ENCODE results near the gene UBE2H. TPM values are rescaled to one million over a fixed set of nuclear protein-coding genes. Genes with fewer than 3 reads are reported as not detected.
"Not testable (repeated sequence)": the region's sequence is repeated elsewhere in the genome, so short reads cannot be mapped to it uniquely, and the experiment has no call there.

The UBE2H gene
- total RNA-seq, 2 experiments from 2014 or later = 27.9 to 28.3 TPM

DNA sequence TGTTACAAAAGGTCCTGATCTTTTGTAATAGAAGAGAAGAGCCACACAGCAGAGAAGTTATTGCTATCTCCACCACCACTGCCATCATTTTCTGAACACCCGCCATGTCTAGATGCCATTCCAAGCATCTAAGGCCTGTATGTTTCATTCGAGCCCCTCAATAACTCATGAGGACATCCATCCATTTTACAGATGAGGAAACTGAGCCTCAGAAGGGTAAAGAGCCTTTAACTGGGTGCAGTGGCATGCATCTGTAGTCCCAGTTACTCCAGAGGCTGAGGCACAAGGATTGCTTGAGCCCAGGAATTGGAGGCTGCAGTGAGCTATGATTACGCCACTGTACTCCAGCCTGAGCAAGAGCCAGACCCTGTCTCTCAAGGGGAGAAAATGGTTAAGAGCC is 39.3 kb downstream of the UBE2H start:
- CTCF ChIA-PET = no interaction called here
- no peak overlapping the region for H3K27ac Mint-ChIP-seq

DNA sequence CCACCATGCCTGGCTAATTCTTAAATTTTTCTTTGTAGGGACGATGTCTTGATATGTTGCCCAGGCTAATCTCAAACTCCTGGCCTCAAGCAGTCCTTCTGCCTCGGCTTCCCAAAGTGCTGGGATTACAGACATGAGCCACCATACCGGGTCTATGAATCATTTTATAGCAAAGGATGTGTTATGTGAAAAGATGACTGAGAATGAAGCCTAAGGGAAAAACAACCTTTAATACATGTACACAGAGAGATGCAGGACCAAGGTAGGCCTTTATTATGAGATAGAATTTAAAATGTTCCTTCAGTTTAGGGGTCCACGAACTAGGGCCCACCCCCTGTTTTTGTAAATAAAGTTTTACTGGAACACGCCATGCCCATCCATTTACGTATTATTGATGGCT is 41.0 kb downstream of the UBE2H start:
- H3K27me3 Mint-ChIP-seq = no peaks in the 10 kb centered on the region
- peaks cover 6% of the 10 kb centered on the region for H3K9me3 Mint-ChIP-seq (ENCODE audit: low read depth)
- peaks cover 20% of the 10 kb centered on the region for H3K36me3 Mint-ChIP-seq
- H3K27ac Mint-ChIP-seq = no peak overlapping the region
- no peak overlapping the region for H3K4me3 Mint-ChIP-seq
- H3K4me1 Mint-ChIP-seq = peaks cover 19% of the 10 kb centered on the region
- ATAC-seq = no peak
- no peak for DNase-seq
- CTCF ChIA-PET = no interaction called here

More for the DNA sequence above, 39.3 kb downstream of the UBE2H start:
- Mint-ChIP-seq H3K36me3 (peaks cover 11% of the 10 kb centered on the region), H3K9me3 (ENCODE audit: low read depth) (peaks cover 2% of the 10 kb centered on the region), H3K4me1 (peaks cover 11% of the 10 kb centered on the region), H3K27me3 (no peaks in the 10 kb centered on the region), H3K4me3 (no peak overlapping the region)
- DNase-seq (no peak), ATAC-seq (no peak)

- Mint-ChIP-seq H3K4me1 (peaks cover 15% of the 10 kb centered on the region), H3K4me3 (no peak overlapping the region), H3K9me3 (ENCODE audit: low read depth) (peaks cover 6% of the 10 kb centered on the region), H3K27me3 (no peaks in the 10 kb centered on the region), H3K36me3 (peaks cover 35% of the 10 kb centered on the region), H3K27ac (no peak overlapping the region)
- ATAC-seq = no peak
- CTCF ChIA-PET = no interaction called here
- DNase-seq = no peak
These were observed 43.1 kb downstream of the UBE2H start for GRCh38 chr7:129909669-129910068.

GRCh38 chr7:129908181-129908580 is 44.6 kb downstream of the UBE2H start:
- CTCF ChIA-PET = interaction anchor here (1.2 kb wide), 1 partner anchor 9 kb away, joined by 3 read pairs; no protein-coding TSS in a partner anchor
- Mint-ChIP-seq H3K4me1 (peaks cover 16% of the 10 kb centered on the region), H3K9me3 (ENCODE audit: low read depth) (peaks cover 6% of the 10 kb centered on the region), H3K27me3 (no peaks in the 10 kb centered on the region), H3K36me3 (peaks cover 37% of the 10 kb centered on the region), H3K4me3 (no peak overlapping the region), H3K27ac (no peak overlapping the region)
- ATAC-seq (no peak), DNase-seq (no peak)

GRCh38 chr7:129907122-129907736 is 45.5 kb downstream of the UBE2H start:
- peaks cover 23% of the 10 kb centered on the region for H3K4me1 Mint-ChIP-seq
- no peak overlapping the region for H3K4me3 Mint-ChIP-seq

DNA sequence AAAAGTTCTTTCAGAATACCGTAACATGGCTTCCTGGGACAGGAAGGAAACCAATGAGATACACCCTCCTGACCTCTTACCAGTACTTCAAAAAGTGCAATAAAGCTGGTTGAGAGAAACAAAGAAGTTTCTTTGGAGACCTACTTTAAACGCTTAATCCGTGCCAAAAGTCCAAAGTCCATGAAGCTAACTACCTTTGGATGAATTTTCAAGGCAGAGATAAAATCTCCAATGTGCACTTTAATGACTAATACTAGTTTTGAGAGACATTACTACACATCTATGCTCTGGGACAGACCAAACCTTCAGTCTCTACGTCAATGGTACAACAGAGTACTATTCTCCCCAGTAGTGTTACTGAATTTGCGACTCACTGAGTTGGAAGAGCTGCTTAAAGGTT is 46.1 kb downstream of the UBE2H start:
- CTCF ChIA-PET = no interaction called here
- ATAC-seq (no peak), DNase-seq (no peak)
- no peak overlapping the region for H3K27ac Mint-ChIP-seq
- no peaks in the 10 kb centered on the region for H3K27me3 Mint-ChIP-seq
- H3K4me3 Mint-ChIP-seq = no peak overlapping the region
- peaks cover 6% of the 10 kb centered on the region for H3K9me3 Mint-ChIP-seq (ENCODE audit: low read depth)
- peaks cover 37% of the 10 kb centered on the region for H3K36me3 Mint-ChIP-seq
- peaks cover 23% of the 10 kb centered on the region for H3K4me1 Mint-ChIP-seq

More at GRCh38 chr7:129907122-129907736, 45.5 kb downstream of the UBE2H start:
- CTCF ChIA-PET = interaction anchor here (1.2 kb wide), 1 partner anchor 8 kb away, joined by 3 read pairs; no protein-coding TSS in a partner anchor
- DNase-seq = no peak
- no peak for ATAC-seq
- Mint-ChIP-seq H3K9me3 (ENCODE audit: low read depth) (peaks cover 6% of the 10 kb centered on the region), H3K36me3 (peaks cover 37% of the 10 kb centered on the region), H3K27me3 (no peaks in the 10 kb centered on the region), H3K27ac (no peak overlapping the region)

- CTCF ChIA-PET = interaction anchor here (1.1 kb wide), 1 partner anchor 107 kb away, joined by 3 read pairs; no protein-coding TSS in a partner anchor
- no peak overlapping the region for H3K4me3 Mint-ChIP-seq
- H3K27me3 Mint-ChIP-seq = no peaks in the 10 kb centered on the region
- DNase-seq = no peak
- H3K9me3 Mint-ChIP-seq (ENCODE audit: low read depth) = peaks cover 6% of the 10 kb centered on the region
- H3K4me1 Mint-ChIP-seq = peaks cover 23% of the 10 kb centered on the region
- no peak overlapping the region for H3K27ac Mint-ChIP-seq
- ATAC-seq = no peak
- peaks cover 33% of the 10 kb centered on the region for H3K36me3 Mint-ChIP-seq
These were observed 48.8 kb downstream of the UBE2H start for GRCh38 chr7:129903935-129904334.

GRCh38 chr7:129902788-129903422 is 49.9 kb downstream of the UBE2H start:
- H3K36me3 Mint-ChIP-seq = peaks cover 33% of the 10 kb centered on the region
- peaks cover 6% of the 10 kb centered on the region for H3K9me3 Mint-ChIP-seq (ENCODE audit: low read depth)
- H3K4me1 Mint-ChIP-seq = peaks cover 23% of the 10 kb centered on the region
- H3K27me3 Mint-ChIP-seq = no peaks in the 10 kb centered on the region
- no peak overlapping the region for H3K4me3 Mint-ChIP-seq
- no peak overlapping the region for H3K27ac Mint-ChIP-seq
- CTCF ChIA-PET = interaction anchor here (1.1 kb wide), 1 partner anchor 108 kb away, joined by 3 read pairs; no protein-coding TSS in a partner anchor
- ATAC-seq (no peak), DNase-seq (no peak)

DNA sequence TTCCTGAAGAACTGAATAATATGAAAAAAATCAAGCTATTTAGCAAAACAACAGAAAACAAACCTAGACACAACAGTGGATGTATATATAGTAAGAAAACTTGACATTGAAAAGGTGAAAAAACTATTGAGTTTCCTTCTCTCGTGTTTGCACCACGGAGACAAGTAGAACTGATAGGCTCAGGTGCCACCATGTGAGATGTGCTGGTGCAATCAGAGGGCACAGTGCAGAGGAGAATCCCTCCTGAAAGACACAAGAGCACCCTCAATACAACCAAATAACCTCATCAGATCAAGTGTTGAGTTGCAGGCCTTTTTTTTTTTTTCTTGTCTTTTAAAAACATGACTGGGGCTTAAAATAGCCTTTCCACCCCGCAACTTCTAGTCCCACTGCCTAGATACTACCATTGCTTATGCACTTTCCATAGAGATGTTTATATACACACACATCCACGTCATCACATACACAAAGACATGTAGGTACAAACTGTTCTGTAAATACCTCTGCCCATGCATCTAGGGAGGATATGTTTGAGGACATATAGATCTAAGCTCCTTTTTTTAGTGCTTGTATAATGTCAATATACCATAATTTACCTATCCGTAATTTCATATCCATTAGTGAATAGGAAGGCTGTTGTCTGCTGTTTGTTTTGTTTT is 54.1 kb downstream of the UBE2H start:
- Mint-ChIP-seq H3K36me3 (peaks cover 7% of the 10 kb centered on the region), H3K27me3 (no peaks in the 10 kb centered on the region), H3K9me3 (ENCODE audit: low read depth) (no peaks in the 10 kb centered on the region), H3K4me3 (no peak overlapping the region), H3K27ac (no peak overlapping the region), H3K4me1 (peaks cover 8% of the 10 kb centered on the region)
- no peak for ATAC-seq
- CTCF ChIA-PET = interaction anchor here (1.0 kb wide), 1 partner anchor 9 kb away, joined by 3 read pairs; no protein-coding TSS in a partner anchor
- DNase-seq = no peak

DNA sequence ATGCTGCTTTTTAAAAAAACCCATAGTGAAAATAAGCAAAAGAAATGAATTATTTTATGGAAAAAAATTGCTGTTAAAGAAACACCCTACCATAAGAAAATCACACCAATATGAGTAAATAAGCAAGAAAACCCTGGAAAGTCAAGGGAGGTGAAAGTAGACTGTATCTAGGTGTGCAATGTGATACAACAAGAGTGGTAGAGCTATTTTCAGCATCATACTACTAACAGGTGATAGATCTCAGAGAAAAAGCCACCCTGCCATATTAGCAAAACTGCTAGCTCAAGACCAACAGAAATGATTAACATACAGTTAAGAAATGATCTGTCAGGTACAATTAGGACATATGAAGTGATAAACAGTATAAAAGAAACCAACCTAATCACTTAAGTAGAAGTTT is 54.8 kb downstream of the UBE2H start:
- no peak for ATAC-seq
- no peak overlapping the region for H3K4me3 Mint-ChIP-seq

DNA sequence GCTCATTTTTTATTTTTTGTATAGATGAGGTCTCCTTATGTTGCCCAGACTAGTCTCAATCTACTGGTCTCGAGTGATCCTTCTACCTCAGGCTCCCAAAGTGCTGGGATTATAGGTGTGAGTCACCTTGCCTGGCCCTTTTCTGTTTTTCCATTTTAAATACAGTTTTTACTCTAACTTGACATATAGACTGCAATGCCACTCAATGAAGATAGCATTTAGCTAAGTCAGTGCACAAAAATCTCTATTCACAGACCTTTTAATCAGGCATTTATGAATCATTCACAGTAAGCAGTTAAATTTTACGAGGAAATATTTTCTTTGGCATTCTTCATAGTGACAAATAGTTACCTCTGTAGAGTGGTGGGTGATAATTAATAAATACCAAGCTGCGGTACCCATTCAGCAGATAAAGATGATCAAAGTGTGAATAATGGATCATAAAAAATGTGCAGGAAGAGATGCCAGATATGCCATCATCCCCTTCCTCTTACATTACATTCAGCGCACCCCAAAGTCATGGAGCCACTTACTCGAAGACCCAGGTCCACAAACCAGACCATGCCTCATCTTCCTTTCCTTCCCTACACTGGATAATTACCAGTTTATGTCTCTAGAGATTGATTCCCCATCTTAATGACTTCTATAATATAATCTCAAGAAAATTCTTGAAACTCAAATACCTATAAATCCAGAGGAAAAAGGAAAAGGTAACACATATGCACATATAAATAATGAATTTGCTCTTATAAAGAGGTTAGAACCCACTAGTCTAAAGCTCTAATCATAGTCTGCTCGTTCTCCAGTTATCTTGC is 56.0 kb downstream of the UBE2H start:
- Mint-ChIP-seq H3K4me1 (no peaks in the 10 kb centered on the region), H3K27ac (no peak overlapping the region), H3K27me3 (no peaks in the 10 kb centered on the region), H3K9me3 (ENCODE audit: low read depth) (no peaks in the 10 kb centered on the region), H3K4me3 (no peak overlapping the region), H3K36me3 (peaks cover 7% of the 10 kb centered on the region)
- no peak for DNase-seq
- CTCF ChIA-PET = no interaction called here
- no peak for ATAC-seq

More for the DNA sequence above, 54.8 kb downstream of the UBE2H start:
- Mint-ChIP-seq H3K4me1 (peaks cover 5% of the 10 kb centered on the region), H3K27me3 (no peaks in the 10 kb centered on the region), H3K27ac (no peak overlapping the region), H3K36me3 (peaks cover 7% of the 10 kb centered on the region), H3K9me3 (ENCODE audit: low read depth) (no peaks in the 10 kb centered on the region)
- CTCF ChIA-PET = no interaction called here
- no peak for DNase-seq

GRCh38 chr7:129894184-129894583 is 58.6 kb downstream of the UBE2H start:
- H3K4me3 Mint-ChIP-seq; H3K9me3 Mint-ChIP-seq (ENCODE audit: low read depth); DNase-seq; H3K27ac Mint-ChIP-seq; H3K27me3 Mint-ChIP-seq; H3K36me3 Mint-ChIP-seq; ATAC-seq; CTCF ChIA-PET; H3K4me1 Mint-ChIP-seq: not testable (repeated sequence)

DNA sequence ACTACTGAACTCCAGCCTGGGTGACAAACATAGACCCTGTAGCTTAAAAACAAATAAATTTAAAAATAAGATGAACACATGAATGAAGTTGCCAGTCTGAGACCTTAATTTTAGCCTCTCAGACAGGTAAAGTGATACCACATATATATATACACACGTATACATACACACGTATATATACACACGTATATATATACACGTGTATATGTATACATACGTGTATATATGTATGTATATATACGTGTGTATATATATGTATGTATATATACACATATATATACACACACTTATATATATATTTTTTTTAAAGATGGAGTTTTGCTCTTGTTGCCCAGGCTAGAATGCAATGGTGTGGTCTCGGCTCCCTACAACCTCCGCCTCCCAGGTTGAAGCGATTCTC is 62.7 kb downstream of the UBE2H start:
- Mint-ChIP-seq H3K27me3 (no peaks in the 10 kb centered on the region), H3K36me3 (peaks cover 1% of the 10 kb centered on the region), H3K4me1 (no peaks in the 10 kb centered on the region), H3K9me3 (ENCODE audit: low read depth) (no peaks in the 10 kb centered on the region), H3K27ac (no peak overlapping the region), H3K4me3 (no peak overlapping the region)
- ATAC-seq (no peak), DNase-seq (no peak)
- CTCF ChIA-PET = interaction anchor here (0.6 to 0.7 kb wide), 2 partner anchors 60 to 106 kb away, joined by 3 read pairs; no protein-coding TSS in a partner anchor
